Pancreas (tissue), 10 donors: ENCODE results near the gene POLR2J3. TPM values are rescaled to one million over a fixed set of nuclear protein-coding genes. Genes with fewer than 3 reads are reported as not detected.
"Not testable (repeated sequence)": the region's sequence is repeated elsewhere in the genome, so short reads cannot be mapped to it uniquely, and the experiment has no call there.

Experiments
- ATAC-seq, 4 donors: fragments of 200-7000 bp; cut with Tn5 transposase; one replicate each; pipeline versions ENCODE4 v1.8.0 to v1.9.1; 2020; ENCODE audit warnings: mild to moderate bottlenecking in 4 of 4, moderate library complexity in 4 of 4
- DNase-seq, 6 donors: peaks; one replicate each; pipeline ENCODE4 v3.0.0-alpha.2; 2020
- FAIRE-seq: peaks from 2 replicates; lab custom pipeline; 2012; peaks lifted over from hg19 to GRCh38; lab: Jason Lieb, UNC
- H3K27ac ChIP-seq, 4 donors: fragments of 200-600 bp; sonication (generic); 1 replicate in 3 of 4; 2 replicates in 1 of 4; pipeline versions ENCODE4 v1.5.0 to v1.8.0; 2020
- H3K27me3 ChIP-seq, 4 donors: fragments of 200-600 bp; one replicate each; pipeline ENCODE4 v1.8.0; 2021
- H3K36me3 ChIP-seq, 3 donors: fragments of 200-600 bp; sonication (generic) in 1 of 3; one replicate each; pipeline versions ENCODE4 v1.5.0 to v1.8.0; 2020 to 2021
- H3K4me1 ChIP-seq, 3 donors: fragments of 200-600 bp; one replicate each; pipeline ENCODE4 v1.8.0; 2021
- H3K4me3 ChIP-seq, 4 donors: fragments of 200-600 bp; sonication (generic) in 2 of 4; one replicate each; pipeline versions ENCODE4 v1.5.0 to v1.8.0; 2020 to 2021
- H3K9me3 ChIP-seq, 4 donors: fragments of 200-600 bp; one replicate each; pipeline ENCODE4 v1.8.0; 2021
- WGBS, 2 donors: extraction: QIAGEN DNeasy Blood & Tissue Kit; methylation state at CpG; one replicate each; pipeline ENCODE4 v1.1.7; 2013; 5-methylcytosine and 5-hydroxymethylcytosine counted together
- intact Hi-C, 3 donors: fragments of 100-400 bp; cut with DNase I; formaldehyde crosslinking; loops; one replicate each; pipeline versions ENCODE4 v1.11.1 to v1.14.2; 2022
- polyA plus RNA-seq, 2 donors: library from polyadenylated mRNA; stranded (reverse); fragments of 200-250 nt; gene quantifications; one replicate each; pipeline ENCODE4 v1.2.3, GENCODE V29; 2013
- total RNA-seq, 6 donors: library from RNA; stranded (reverse); fragmentation: NEBNext Ultra II Directional in 4 of 6; extraction: Animal tissue kit (Norgen Biotek cat#: 25700) in 4 of 6; gene quantifications; one replicate each; pipeline versions ENCODE4 v1.2.1 to v1.2.4, GENCODE V29; 2021 to 2023
- donor health status: healthy with polysubstance abuse.
- donor health status: DM: no; HTN: no; CAD: no; lungs with moderate emphysema.
- donor health status: DM: no; HTN: no; CAD: no.
- donor health status: control.
- donor health status: control.
- donor health status: Bipolar disorder and iron deficiency.
- donor health status: DM: yes; HTN: yes; CAD: no.
- donor health status: DM: no; HTN: no; CAD: no.
- donor health status: DM: no; HTN: no; CAD: no.
- donor health status: DM: yes; HTN: yes; CAD: no.

Gene POLR2J3
- total and polyA plus RNA-seq, 8 donors = 8.3 to 116 (median 12.2) TPM

- H3K9me3 ChIP-seq, H3K4me3 ChIP-seq, H3K4me1 ChIP-seq, FAIRE-seq, H3K27me3 ChIP-seq, H3K36me3 ChIP-seq, ATAC-seq, H3K27ac ChIP-seq, intact Hi-C loops: not testable (repeated sequence)
- 98 to 100% methylated on average over 3 to 4 of the region's 8 CpGs for whole genome bisulfite sequencing, 2 donors
- DNase-seq = peak in 2 of 6 donors; percentile 16 to 43
These were observed 30.3 kb downstream of the POLR2J3 start for GRCh38 chr7:102542083-102542482.

- FAIRE-seq, H3K9me3 ChIP-seq, H3K36me3 ChIP-seq, intact Hi-C loops, ATAC-seq, H3K27ac ChIP-seq, H3K4me1 ChIP-seq, H3K4me3 ChIP-seq, H3K27me3 ChIP-seq: not testable (repeated sequence)
- WGBS, 2 donors = 89 to 90% methylated on average over 4 of the region's 6 CpGs
- peak in 1 of 6 donors; percentile 14 for DNase-seq
These were observed 31.8 kb downstream of the POLR2J3 start for GRCh38 chr7:102540604-102541003.

GRCh38 chr7:102535062-102535615 is 37.2 kb downstream of the POLR2J3 start:
- H3K9me3 ChIP-seq, H3K27me3 ChIP-seq, FAIRE-seq, intact Hi-C loops, H3K27ac ChIP-seq, H3K36me3 ChIP-seq, H3K4me3 ChIP-seq, H3K4me1 ChIP-seq, DNase-seq: not testable (repeated sequence)
- WGBS, 2 donors = 66 to 93% methylated on average over 2 to 4 of the region's 8 CpGs
- ATAC-seq = peak in 1 of 4 donors; percentile 20

- peak in 1 of 6 donors; percentile 10 for DNase-seq
- H3K36me3 ChIP-seq, H3K27me3 ChIP-seq, H3K4me3 ChIP-seq, H3K4me1 ChIP-seq, intact Hi-C loops, FAIRE-seq, ATAC-seq, H3K9me3 ChIP-seq, H3K27ac ChIP-seq: not testable (repeated sequence)
- WGBS, 2 donors = 91 to 98% methylated on average over 2 of the region's 2 CpGs
These were observed 40.3 kb downstream of the POLR2J3 start for GRCh38 chr7:102532127-102532526.

- H3K27ac ChIP-seq, intact Hi-C loops, ATAC-seq, H3K9me3 ChIP-seq, FAIRE-seq, H3K4me1 ChIP-seq, H3K4me3 ChIP-seq, H3K36me3 ChIP-seq, H3K27me3 ChIP-seq, DNase-seq: not testable (repeated sequence)
- WGBS, 2 donors = no CpG with 5 or more reads among the region's 7 CpGs
These were observed 40.8 kb downstream of the POLR2J3 start for GRCh38 chr7:102531583-102531982.

- peak in 1 of 6 donors; percentile 31 for DNase-seq
- H3K9me3 ChIP-seq, ATAC-seq, H3K27me3 ChIP-seq, H3K27ac ChIP-seq, H3K36me3 ChIP-seq, intact Hi-C loops, FAIRE-seq, H3K4me1 ChIP-seq, H3K4me3 ChIP-seq: not testable (repeated sequence)
- 98 to 100% methylated on average over 1 to 3 of the region's 13 CpGs for WGBS, 2 donors
These were observed 44.3 kb downstream of the POLR2J3 start for GRCh38 chr7:102527822-102528793.

GRCh38 chr7:102527182-102527581 is 45.2 kb downstream of the POLR2J3 start:
- H3K4me3 ChIP-seq, H3K36me3 ChIP-seq, ATAC-seq, H3K27ac ChIP-seq, FAIRE-seq, H3K4me1 ChIP-seq, intact Hi-C loops, H3K9me3 ChIP-seq, H3K27me3 ChIP-seq: not testable (repeated sequence)
- WGBS, 2 donors = 65 to 88% methylated on average over 1 of the region's 8 CpGs
- peak in 1 of 6 donors; percentile 17 for DNase-seq

- H3K27ac ChIP-seq, intact Hi-C loops, H3K36me3 ChIP-seq, FAIRE-seq, H3K4me1 ChIP-seq, H3K4me3 ChIP-seq, H3K27me3 ChIP-seq, H3K9me3 ChIP-seq: not testable (repeated sequence)
- DNase-seq = peak in 2 of 6 donors; percentile 33 to 39
- peak in 2 of 4 donors; percentile 5 to 8 for ATAC-seq
- WGBS, 2 donors = 21 to 29% methylated on average over 1 of the region's 2 CpGs
These were observed 47.6 kb downstream of the POLR2J3 start for GRCh38 chr7:102524803-102525202.

- H3K27me3 ChIP-seq, ATAC-seq, H3K36me3 ChIP-seq, H3K9me3 ChIP-seq, FAIRE-seq, H3K4me3 ChIP-seq, DNase-seq, H3K4me1 ChIP-seq, H3K27ac ChIP-seq, intact Hi-C loops: not testable (repeated sequence)
- 79% methylated on average over 4 of the region's 5 CpGs; no CpG with 5 or more reads in 1 of the 2 donors for WGBS, 2 donors
These were observed 51.6 kb downstream of the POLR2J3 start for GRCh38 chr7:102520797-102521196.

GRCh38 chr7:102517550-102518147 is 54.7 kb downstream of the POLR2J3 start, which contains the start of gene RASA4B:
Gene RASA4B, minus strand, starts transcription at chr7:102517777. Its CDS starts 67 bp downstream, at chr7:102517710.
- DNase-seq (peak in 4 of 6 donors; percentile 5 to 62 (median 19)), ATAC-seq (peak; percentile 95 to 99 (median 96))
- H3K4me3 ChIP-seq, intact Hi-C loops, H3K27ac ChIP-seq, FAIRE-seq, H3K36me3 ChIP-seq, H3K9me3 ChIP-seq, H3K4me1 ChIP-seq, H3K27me3 ChIP-seq: not testable (repeated sequence)
- WGBS, 2 donors = 1% methylated on average over 15 to 26 of the region's 61 CpGs
